ENCODE results near the gene MAN1A1. TPM values are rescaled to one million over a fixed set of nuclear protein-coding genes. Genes with fewer than 3 reads are reported as not detected.

MAN1A1 gene
- total RNA-seq, 4 donors from 2014 or later, result 52.7 to 123 (median 97.1) TPM

DNA sequence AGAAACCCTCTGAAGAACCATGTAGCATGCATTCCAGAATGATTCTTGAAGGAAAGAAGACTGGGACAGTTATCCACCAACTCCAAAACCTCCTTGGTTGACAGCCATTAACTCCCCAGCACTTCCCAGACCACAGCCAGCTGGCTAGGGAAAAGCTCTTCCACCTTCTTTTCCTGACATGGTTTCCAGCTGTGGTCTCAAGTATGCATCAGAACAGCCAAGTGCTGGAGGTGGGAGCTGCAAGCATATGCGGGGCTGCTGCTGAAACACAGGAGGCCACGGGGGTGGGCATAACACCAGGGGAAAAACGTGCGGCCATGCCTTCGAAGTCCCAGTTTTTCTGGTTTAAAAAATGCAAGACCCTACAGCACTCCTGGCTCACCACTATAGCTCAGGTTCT lies 163.1 kb downstream of the MAN1A1 start:
- in situ Hi-C loops (cut with MboI; ENCODE audit: low pct_ligation_motif_present in 1 of 4, low pct_unique_long_range_greater_than_20kb in 1 of 4, low sequenced_read_pairs in 3 of 4), result no loop called here
- TF ChIP-seq POLR2A (IDR thresholded peaks at IDR 0.05), result no peak

DNA sequence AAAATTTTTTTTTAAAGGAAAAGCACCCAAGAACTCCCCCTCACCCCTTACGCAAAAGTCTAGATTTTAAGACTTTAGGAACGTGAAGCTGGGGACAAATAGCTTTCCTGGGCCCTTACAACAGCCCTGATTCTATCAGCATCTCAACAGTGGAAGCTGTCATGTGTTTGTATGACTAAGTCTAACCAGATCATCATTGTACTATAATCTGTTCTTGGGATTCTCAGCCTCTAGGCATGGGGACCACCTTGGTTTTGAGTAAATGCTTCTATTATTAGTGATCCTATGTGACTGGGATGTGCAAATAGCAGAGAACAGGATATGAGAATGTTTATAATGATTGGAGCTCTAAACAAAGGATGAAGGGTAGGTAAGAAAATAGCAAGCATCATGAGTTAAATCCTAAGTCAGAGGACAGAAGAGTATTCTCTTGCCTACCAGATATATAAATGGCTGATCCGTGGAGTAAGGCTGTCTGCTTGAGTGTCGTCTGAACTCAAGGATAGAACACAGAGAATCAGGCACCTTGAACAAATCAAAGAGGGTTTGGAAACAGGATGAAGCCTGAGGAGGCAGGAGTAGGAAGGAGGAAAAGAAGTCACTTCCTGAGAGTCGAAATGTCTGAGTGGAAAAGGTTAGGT lies 165.4 kb downstream of the MAN1A1 start:
- Histone ChIP-seq H3K27ac (no peak overlapping the region), H3K9me3 (no peaks in the 10 kb centered on the region), H3K4me3 (no peak overlapping the region), H3K36me3 (peaks cover 0 to 53% (median 9%) of the 10 kb centered on the region in 4 donors), H3K27me3 (no peaks in the 10 kb centered on the region), H3K4me1 (no peaks in the 10 kb centered on the region)
- in situ Hi-C loops (cut with MboI; ENCODE audit: low pct_ligation_motif_present in 1 of 4, low pct_unique_long_range_greater_than_20kb in 1 of 4, low sequenced_read_pairs in 3 of 4), result no loop called here
- TF ChIP-seq POLR2AphosphoS5 (IDR thresholded peaks at IDR 0.05), result no peak
- TF ChIP-seq EP300 (IDR thresholded peaks at IDR 0.05; ENCODE audit: low read depth), result no peak
- TF ChIP-seq, protein P1, sequence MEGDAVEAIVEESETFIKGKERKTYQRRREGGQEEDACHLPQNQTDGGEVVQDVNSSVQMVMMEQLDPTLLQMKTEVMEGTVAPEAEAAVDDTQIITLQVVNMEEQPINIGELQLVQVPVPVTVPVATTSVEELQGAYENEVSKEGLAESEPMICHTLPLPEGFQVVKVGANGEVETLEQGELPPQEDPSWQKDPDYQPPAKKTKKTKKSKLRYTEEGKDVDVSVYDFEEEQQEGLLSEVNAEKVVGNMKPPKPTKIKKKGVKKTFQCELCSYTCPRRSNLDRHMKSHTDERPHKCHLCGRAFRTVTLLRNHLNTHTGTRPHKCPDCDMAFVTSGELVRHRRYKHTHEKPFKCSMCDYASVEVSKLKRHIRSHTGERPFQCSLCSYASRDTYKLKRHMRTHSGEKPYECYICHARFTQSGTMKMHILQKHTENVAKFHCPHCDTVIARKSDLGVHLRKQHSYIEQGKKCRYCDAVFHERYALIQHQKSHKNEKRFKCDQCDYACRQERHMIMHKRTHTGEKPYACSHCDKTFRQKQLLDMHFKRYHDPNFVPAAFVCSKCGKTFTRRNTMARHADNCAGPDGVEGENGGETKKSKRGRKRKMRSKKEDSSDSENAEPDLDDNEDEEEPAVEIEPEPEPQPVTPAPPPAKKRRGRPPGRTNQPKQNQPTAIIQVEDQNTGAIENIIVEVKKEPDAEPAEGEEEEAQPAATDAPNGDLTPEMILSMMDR (IDR thresholded peaks at IDR 0.05), result no peak
- TF ChIP-seq POLR2A (IDR thresholded peaks at IDR 0.05), result no peak
- intact Hi-C loops (cut with DNase I; ENCODE audit: low total_unique reads), result no loop called here
- WGBS, 2 donors (ENCODE audit: low coverage in 1 of 2), result 87 to 95% methylated on average over 4 to 5 of the region's 5 CpGs
- DNase-seq, result no peak

More for the DNA sequence above, 163.1 kb downstream of the MAN1A1 start:
- Histone ChIP-seq H3K27ac (no peak overlapping the region), H3K27me3 (no peaks in the 10 kb centered on the region), H3K4me3 (no peak overlapping the region), H3K4me1 (no peaks in the 10 kb centered on the region), H3K9me3 (no peaks in the 10 kb centered on the region), H3K36me3 (peaks cover 0 to 38% (median 7%) of the 10 kb centered on the region in 4 donors)
- DNase-seq, result no peak
- intact Hi-C loops (cut with DNase I; ENCODE audit: low total_unique reads), result no loop called here
- WGBS, 2 donors (ENCODE audit: low coverage in 1 of 2), result 94% methylated on average over 5 of the region's 5 CpGs; no CpG with 5 or more reads in 1 of the 2 donors

DNA sequence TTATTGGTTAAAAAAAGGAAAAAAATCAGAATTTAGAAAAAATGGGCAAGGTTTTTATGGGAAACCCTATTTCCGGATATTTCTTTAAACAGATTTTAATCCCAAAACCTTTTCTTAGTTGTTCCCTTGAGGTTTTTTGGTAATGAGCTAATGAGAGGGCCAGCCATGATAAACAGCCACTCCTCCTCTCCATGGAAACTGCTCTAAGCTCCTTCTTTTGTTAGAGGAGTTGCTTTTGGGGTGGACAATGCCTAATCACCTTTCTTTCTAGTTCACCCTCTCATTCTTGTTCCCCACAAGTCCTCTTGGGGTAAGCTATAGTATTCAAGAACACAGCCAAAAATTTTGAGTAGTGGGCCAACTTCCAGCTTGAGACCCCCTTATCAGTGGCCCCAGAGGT lies 166.1 kb downstream of the MAN1A1 start:
- in situ Hi-C loops (cut with MboI; ENCODE audit: low pct_ligation_motif_present in 1 of 4, low pct_unique_long_range_greater_than_20kb in 1 of 4, low sequenced_read_pairs in 3 of 4), result no loop called here
- WGBS, 2 donors (ENCODE audit: low coverage in 1 of 2), result 97 to 100% methylated on average over 1 of the region's 1 CpG
- intact Hi-C loops (cut with DNase I; ENCODE audit: low total_unique reads), result no loop called here
- Histone ChIP-seq H3K27ac (no peak overlapping the region), H3K4me3 (no peak overlapping the region), H3K36me3 (peaks cover 0 to 52% (median 9%) of the 10 kb centered on the region in 4 donors), H3K9me3 (no peaks in the 10 kb centered on the region), H3K4me1 (no peaks in the 10 kb centered on the region), H3K27me3 (no peaks in the 10 kb centered on the region)
- DNase-seq, result no peak
- TF ChIP-seq, protein P1 (IDR thresholded peaks at IDR 0.05), result no peak
- TF ChIP-seq EP300 (IDR thresholded peaks at IDR 0.05; ENCODE audit: low read depth) (no peak), POLR2AphosphoS5 (IDR thresholded peaks at IDR 0.05) (no peak), POLR2A (IDR thresholded peaks at IDR 0.05) (no peak)

DNA sequence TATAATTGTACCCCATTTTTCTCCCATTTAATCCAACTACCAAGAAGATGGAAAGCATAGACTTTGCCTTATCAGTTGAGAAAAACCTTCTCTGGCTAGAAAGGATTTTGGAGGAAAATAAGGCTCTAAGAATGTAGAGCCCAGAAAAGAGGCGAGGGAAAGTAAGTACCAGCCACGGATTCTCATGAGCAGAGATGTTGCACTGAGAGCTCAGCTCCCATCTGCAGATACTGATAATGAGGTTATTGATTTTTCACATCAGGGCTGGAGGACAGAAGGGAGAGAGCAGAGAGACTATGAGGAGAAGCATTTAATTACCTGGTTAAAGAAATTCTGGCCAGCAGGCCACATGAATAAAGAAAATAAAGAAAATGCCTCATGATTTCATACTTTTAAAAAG lies 166.7 kb downstream of the MAN1A1 start:
- 96 to 100% methylated on average over 2 of the region's 2 CpGs for WGBS, 2 donors (ENCODE audit: low coverage in 1 of 2)
- H3K4me3 ChIP-seq, result no peak overlapping the region
- no peak overlapping the region for H3K27ac ChIP-seq
- in situ Hi-C loops (cut with MboI; ENCODE audit: low pct_ligation_motif_present in 1 of 4, low pct_unique_long_range_greater_than_20kb in 1 of 4, low sequenced_read_pairs in 3 of 4) (no loop called here), intact Hi-C loops (cut with DNase I; ENCODE audit: low total_unique reads) (no loop called here)
- DNase-seq, result no peak
- peaks cover 0 to 46% (median 9%) of the 10 kb centered on the region in 4 donors for H3K36me3 ChIP-seq
- H3K9me3 ChIP-seq, result no peaks in the 10 kb centered on the region
- no peaks in the 10 kb centered on the region for H3K4me1 ChIP-seq
- H3K27me3 ChIP-seq, result no peaks in the 10 kb centered on the region
- TF ChIP-seq EP300 (IDR thresholded peaks at IDR 0.05; ENCODE audit: low read depth) (no peak), POLR2A (IDR thresholded peaks at IDR 0.05) (no peak), POLR2AphosphoS5 (IDR thresholded peaks at IDR 0.05) (no peak)
- TF ChIP-seq, protein P1 (IDR thresholded peaks at IDR 0.05), result no peak

Data from transverse colon (tissue), 4 donors.